Breast epithelium (tissue), 3 donors: ENCODE data around the gene TNS1.

Experiments
- CTCF ChIP-seq, 3 donors: fragments of 450-650 bp; IDR thresholded peaks; one replicate each; pipeline ENCODE4 v1.5.1; 2016 to 2017; ENCODE audit warnings: antibody characterized with exemption in 3 of 3, mild to moderate bottlenecking in 3 of 3, moderate library complexity in 3 of 3
- POLR2AphosphoS5 ChIP-seq, 3 donors: sonication (generic); formaldehyde crosslinking; IDR thresholded peaks; one replicate each; pipeline ENCODE4 v1.6.1; 2017; ENCODE audit warnings: antibody characterized with exemption in 3 of 3

- no peak for TF ChIP-seq CTCF (IDR thresholded peaks at IDR 0.05)
- TF ChIP-seq POLR2AphosphoS5 (IDR thresholded peaks at IDR 0.05), result peak in 1 of 3 donors; percentile 8
Observed at GRCh38 chr2:217920879-217921603, 81.8 kb downstream of the TNS1 start.
